SK-N-SH (cell line): ENCODE results near the gene RGS9BP. TPM values are rescaled to one million over a fixed set of nuclear protein-coding genes. Genes with fewer than 3 reads are reported as not detected.

Experiments used
- CTCF ChIA-PET: fragments of 300-600, 350-600 bp; formaldehyde crosslinking; extraction: SDS; loops from one replicate; lab custom pipeline; 2021; lab: Yijun Ruan, JAX
- POLR2A ChIA-PET: fragments of 350-600 bp; sonication (Branson Sonifier 250); formaldehyde crosslinking; extraction: SDS; loops from one replicate; lab custom pipeline; 2020; ENCODE audit warnings: antibody characterized with exemption, inconsistent platforms; lab: Yijun Ruan, JAX
- DNase-seq: peaks from one replicate; pipeline ENCODE4 v3.0.0; 2012
- H2AFZ ChIP-seq: fragments of 200-600 bp; sonication (generic); 2 replicates; pipeline ENCODE4 v1.8.1; 2016; ENCODE audit warnings: antibody characterized with exemption, mild to moderate bottlenecking, low read depth
- H3F3A ChIP-seq: fragments of 200-600 bp; sonication (generic); replicated peaks from 2 replicates; pipeline ENCODE3; 2016; ENCODE audit warnings: antibody characterized with exemption, mild to moderate bottlenecking; ENCODE audit not compliant: insufficient read depth
- H3K27ac ChIP-seq, 2 experiments: fragments of 200-500 bp in 1 of 2; fragments of 200-600 bp in 1 of 2; sonication (Bioruptor generic) in 1 of 2; sonication (generic), shearing (Covaris generic) in 1 of 2; 2 replicates each; pipeline versions ENCODE4 v1.5.1 to v1.6.1; 2014 to 2016; ENCODE audit warnings: low read depth in 2 of 2, inconsistent platforms in 1 of 2, low read length in 1 of 2, mild to moderate bottlenecking in 1 of 2, mixed read lengths in 1 of 2
- H3K27me3 ChIP-seq: fragments of 200-600 bp; sonication (generic), shearing (Covaris generic); 2 replicates; pipeline ENCODE4 v1.6.1; 2016; ENCODE audit warnings: mixed run types; ENCODE audit not compliant: insufficient read depth
- H3K36me3 ChIP-seq, 2 experiments: fragments of 200-500 bp in 1 of 2; fragments of 200-600 bp in 1 of 2; sonication (Bioruptor generic) in 1 of 2; sonication (generic) in 1 of 2; replicated peaks in 1 of 2; 2 replicates each; pipeline versions ENCODE3 to v1.5.1; 2014 to 2016; ENCODE audit warnings: low read length in 1 of 2, mild to moderate bottlenecking in 1 of 2; ENCODE audit not compliant: insufficient read depth in 2 of 2, control insufficient read depth in 1 of 2
- H3K4me1 ChIP-seq, 2 experiments: fragments of 200-500 bp in 1 of 2; fragments of 200-600 bp in 1 of 2; sonication (Bioruptor generic) in 1 of 2; sonication (generic), shearing (Covaris generic) in 1 of 2; 2 replicates each; pipeline versions ENCODE4 v1.5.1 to v1.6.1; 2014 to 2016; ENCODE audit warnings: low read depth in 1 of 2, low read length in 1 of 2, mixed run types in 1 of 2; ENCODE audit not compliant: insufficient read depth in 2 of 2, control insufficient read depth in 1 of 2
- H3K4me2 ChIP-seq: fragments of 200-600 bp; sonication (generic), shearing (Covaris generic); 2 replicates; pipeline ENCODE4 v1.6.1; 2017; ENCODE audit warnings: mixed run types
- H3K4me3 ChIP-seq, 2 experiments: fragments of 200-500 bp in 1 of 2; fragments of 200-600 bp in 1 of 2; sonication (Bioruptor generic) in 1 of 2; sonication (generic), shearing (Covaris generic) in 1 of 2; 2 replicates each; pipeline versions ENCODE4 v1.5.1 to v1.8.1; 2014 to 2016; ENCODE audit warnings: low read depth in 2 of 2, inconsistent platforms in 1 of 2, low read length in 1 of 2, mild to moderate bottlenecking in 1 of 2, mixed read lengths in 1 of 2, moderate library complexity in 1 of 2
- H3K79me2 ChIP-seq: fragments of 200-600 bp; sonication (generic); 2 replicates; pipeline ENCODE4 v1.8.1; 2017; ENCODE audit warnings: mild to moderate bottlenecking; ENCODE audit not compliant: insufficient read depth
- H3K9ac ChIP-seq: fragments of 200-600 bp; sonication (generic); 2 replicates; pipeline ENCODE4 v1.6.1; 2017; ENCODE audit warnings: mixed run types
- H3K9me2 ChIP-seq: fragments of 200-600 bp; sonication (generic); 2 replicates; pipeline ENCODE4 v1.6.1; 2017; ENCODE audit warnings: mixed run types
- H3K9me3 ChIP-seq: fragments of 200-600 bp; sonication (generic); 2 replicates; pipeline ENCODE4 v1.6.1; 2017; ENCODE audit warnings: mixed run types, mild to moderate bottlenecking, moderate library complexity
- H4K20me1 ChIP-seq: fragments of 200-600 bp; sonication (generic); 2 replicates; pipeline ENCODE4 v1.6.1; 2017; ENCODE audit warnings: mild to moderate bottlenecking, mixed run types; ENCODE audit not compliant: insufficient read depth
- CHD2 ChIP-seq: fragments of 150-350 bp; IDR thresholded peaks from 2 replicates; pipeline ENCODE4 v1.6.1; 2018; ENCODE audit warnings: low read length; ENCODE audit not compliant: partially characterized antibody
- GABPA ChIP-seq: IDR thresholded peaks from 2 replicates; pipeline ENCODE4 v1.4.0; 2012; ENCODE audit warnings: low read depth, mild to moderate bottlenecking
- POLR2AphosphoS5 ChIP-seq: IDR thresholded peaks from 2 replicates; pipeline ENCODE4 v1.6.1; 2012; ENCODE audit warnings: low read depth, low read length
- RCOR1 ChIP-seq: fragments of 150-350 bp; IDR thresholded peaks from 2 replicates; pipeline ENCODE4 v1.6.1; 2017; ENCODE audit warnings: antibody characterized with exemption, low read length
- SIN3A ChIP-seq: IDR thresholded peaks from 2 replicates; pipeline ENCODE4 v1.6.1; 2012; ENCODE audit warnings: low read depth, mild to moderate bottlenecking, low read length, moderate library complexity, borderline replicate concordance
- TCF12 ChIP-seq: IDR thresholded peaks from 2 replicates; pipeline ENCODE4 v1.4.0; 2012
- YY1 ChIP-seq: IDR thresholded peaks from 2 replicates; pipeline ENCODE4 v1.4.0; 2012; ENCODE audit warnings: low read depth, mild to moderate bottlenecking
- WGBS: methylation state at CpG from one replicate; pipeline ENCODE4 v1.1.6; 2017; ENCODE audit warnings: low lambda C conversion rate; 5-methylcytosine and 5-hydroxymethylcytosine counted together
- polyA plus RNA-seq, 3 experiments: library from polyadenylated mRNA; depleted of rRNA; stranded (reverse); fragments of >200 nt; gene quantifications; 2 replicates each; pipeline ENCODE4 v1.2.3, GENCODE V29; 2012
- small RNA-seq, 7 experiments: library from RNA; depleted of rRNA; stranded (forward); fragments of <200 nt; gene quantifications; one replicate each; pipeline ENCODE3, GENCODE V24; 2012

RGS9BP gene
- polyA plus RNA-seq, 1 of the 3 experiments (the other 2 are of a cell fraction), result 0.18 TPM

DNA sequence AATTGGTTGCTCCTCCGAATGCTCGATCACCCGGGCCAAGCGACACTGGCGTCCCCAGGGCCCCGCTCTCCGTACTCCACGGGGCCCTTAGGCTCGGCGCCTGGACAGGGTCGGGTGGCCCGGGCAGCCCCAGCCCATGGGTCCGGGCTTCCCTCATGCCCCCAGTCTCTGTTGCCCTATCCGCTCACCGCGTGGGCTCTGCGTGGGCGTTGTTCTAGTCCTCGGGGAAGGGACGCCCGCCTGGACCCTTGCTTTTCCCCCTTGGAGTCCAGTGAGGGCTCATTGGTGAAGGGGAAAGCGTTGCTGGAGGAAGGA lies 45.2 kb downstream of the RGS9BP start:
- Histone ChIP-seq H2AFZ (no peak overlapping the region), H3K27ac (no peak overlapping the region), H3K4me2 (no peak overlapping the region), H3K9me2 (no peaks in the 10 kb centered on the region), H3K79me2 (no peaks in the 10 kb centered on the region), H3K27me3 (no peaks in the 10 kb centered on the region), H3K9ac (no peak overlapping the region), H3K4me1 (no peaks in the 10 kb centered on the region), H3K9me3 (no peaks in the 10 kb centered on the region), H3K36me3 (no peaks in the 10 kb centered on the region), H3K4me3 (no peak overlapping the region), H3F3A (peaks cover 2% of the 10 kb centered on the region), H4K20me1 (no peaks in the 10 kb centered on the region)
- WGBS, result 87% methylated on average over 9 of the region's 22 CpGs
- no peak for TF ChIP-seq GABPA
- TF ChIP-seq TCF12, result no peak
- TF ChIP-seq CHD2, result no peak
- TF ChIP-seq SIN3A, result no peak
- TF ChIP-seq POLR2AphosphoS5, result no peak
- no peak for TF ChIP-seq RCOR1
- no peak for TF ChIP-seq YY1
- ChIA-PET CTCF (no interaction called here), POLR2A (no interaction called here)
- DNase-seq, result no peak

Small RNAs within 50 kb of the gene (small RNA-seq; reads per million reads assigned to genes)
- 0 reads per million in 7 experiments for gene RN7SL789P

Other genes starting within 250 kb of the RGS9BP start
- gene PDCD5, start 94.7 kb upstream of the RGS9BP start, polyA plus RNA-seq (2012; rRNA removed), result 122 and 188 TPM in 2 replicates
- 16.5 and 21.3 TPM in 2 replicates for gene ANKRD27, start 668 bp upstream of the RGS9BP start, polyA plus RNA-seq (2012; rRNA removed)
- gene NUDT19, start 16.0 kb downstream of the RGS9BP start, polyA plus RNA-seq (2012; rRNA removed), result 6.2 and 6.7 TPM in 2 replicates
- gene TDRD12, start 43.9 kb downstream of the RGS9BP start, polyA plus RNA-seq (2012; rRNA removed), result 0.05 and 0.08 TPM in 2 replicates
- not detected in 2 replicates for gene SLC7A9, start 193.9 kb downstream of the RGS9BP start, polyA plus RNA-seq (2012; rRNA removed)